Mucosa of stomach (tissue), 1 donor: Measurements from ENCODE around the gene FHDC1.

Source experiments
- H3K27me3 ChIP-seq: one replicate; pipeline ENCODE4 v1.7.0; 2013; ENCODE audit warnings: mild to moderate bottlenecking, low read length; ENCODE audit not compliant: control insufficient read depth, insufficient read depth
- H3K36me3 ChIP-seq: one replicate; pipeline ENCODE4 v1.7.0; 2013; ENCODE audit warnings: low read length; ENCODE audit not compliant: control insufficient read depth, insufficient read depth
- H3K4me1 ChIP-seq: one replicate; pipeline ENCODE4 v1.7.0; 2013; ENCODE audit warnings: mild to moderate bottlenecking, low read length; ENCODE audit not compliant: control insufficient read depth, insufficient read depth
- H3K4me3 ChIP-seq: one replicate; pipeline ENCODE4 v1.7.0; 2013; ENCODE audit warnings: low read length
- H3K9ac ChIP-seq: one replicate; pipeline ENCODE4 v1.7.0; 2013; ENCODE audit warnings: mild to moderate bottlenecking, low read length, moderate library complexity
- H3K9me3 ChIP-seq: one replicate; pipeline ENCODE4 v1.7.0; 2013; ENCODE audit warnings: mild to moderate bottlenecking, low read length, moderate library complexity; ENCODE audit not compliant: control insufficient read depth
- donor health status: Pancreatic carcinoma.

The FHDC1 gene

DNA sequence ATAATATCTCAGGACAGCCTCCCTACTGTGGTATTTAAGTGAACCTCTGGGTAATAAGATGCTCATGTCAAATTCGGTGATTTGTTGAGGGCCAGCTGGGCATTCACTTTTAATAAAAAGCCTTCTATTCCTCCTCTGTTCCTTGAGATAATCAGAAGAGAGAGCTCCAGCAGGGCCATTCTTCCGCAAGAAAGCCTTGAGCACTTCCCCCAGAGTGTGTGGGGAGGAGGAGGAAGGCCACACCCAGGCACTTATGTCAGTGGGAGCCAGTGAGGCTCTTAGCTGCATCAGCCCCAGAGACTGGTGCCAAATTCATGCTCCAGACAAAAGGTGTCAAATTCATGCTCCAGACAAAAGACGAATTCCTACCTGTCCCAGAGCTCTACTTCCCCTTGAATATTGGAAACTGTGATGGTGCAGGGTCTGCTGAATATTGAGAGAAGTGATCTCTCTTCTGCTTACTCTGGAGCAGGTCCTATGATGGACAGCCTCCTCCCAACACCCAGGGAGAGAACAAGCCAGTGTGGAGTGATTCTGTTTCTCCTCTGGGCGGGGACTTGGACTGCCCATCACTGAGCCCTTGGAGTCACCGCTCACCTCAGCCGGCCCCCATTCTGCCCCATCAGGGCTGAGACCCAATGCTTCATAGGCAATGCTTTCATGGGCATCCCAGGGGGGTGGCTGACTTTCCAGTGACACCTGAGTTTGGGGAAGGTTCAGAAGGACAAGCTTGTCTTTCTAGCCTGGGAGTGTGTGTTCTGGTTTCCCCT lies 68.1 kb downstream of the FHDC1 start:
- Histone ChIP-seq H3K4me3 (no peak overlapping the region), H3K36me3 (no peaks in the 10 kb centered on the region), H3K9me3 (no peaks in the 10 kb centered on the region), H3K4me1 (peaks cover 16% of the 10 kb centered on the region), H3K9ac (no peak overlapping the region), H3K27me3 (no peaks in the 10 kb centered on the region)

DNA sequence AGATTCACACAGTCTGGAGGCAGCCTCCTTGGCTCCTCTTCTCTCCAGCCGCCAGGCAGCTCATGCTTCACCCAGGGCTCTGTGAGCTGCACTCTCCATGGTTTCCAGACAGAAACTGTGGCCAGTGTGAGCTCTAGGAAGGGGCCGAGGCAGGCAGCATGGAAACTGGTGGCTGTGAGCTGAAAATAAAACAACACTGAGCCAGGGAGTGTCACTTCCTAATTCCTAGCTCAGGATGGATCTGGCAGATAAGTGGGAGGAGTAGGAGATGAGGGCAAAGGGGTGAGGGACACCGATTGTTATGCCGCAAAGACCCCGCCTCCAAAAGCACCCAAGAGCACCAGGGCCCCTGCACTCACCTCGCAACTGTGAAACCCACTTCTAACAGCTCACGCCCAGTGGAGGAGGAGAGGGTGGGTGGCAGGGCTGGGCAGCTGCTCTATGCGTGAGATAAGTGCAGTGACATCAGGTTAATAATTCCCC lies 69.8 kb downstream of the FHDC1 start:
- H3K36me3 ChIP-seq, result no peaks in the 10 kb centered on the region
- no peaks in the 10 kb centered on the region for H3K27me3 ChIP-seq
- no peak overlapping the region for H3K9ac ChIP-seq
- H3K9me3 ChIP-seq, result no peaks in the 10 kb centered on the region
- peaks cover 8% of the 10 kb centered on the region for H3K4me1 ChIP-seq
- no peak overlapping the region for H3K4me3 ChIP-seq

DNA sequence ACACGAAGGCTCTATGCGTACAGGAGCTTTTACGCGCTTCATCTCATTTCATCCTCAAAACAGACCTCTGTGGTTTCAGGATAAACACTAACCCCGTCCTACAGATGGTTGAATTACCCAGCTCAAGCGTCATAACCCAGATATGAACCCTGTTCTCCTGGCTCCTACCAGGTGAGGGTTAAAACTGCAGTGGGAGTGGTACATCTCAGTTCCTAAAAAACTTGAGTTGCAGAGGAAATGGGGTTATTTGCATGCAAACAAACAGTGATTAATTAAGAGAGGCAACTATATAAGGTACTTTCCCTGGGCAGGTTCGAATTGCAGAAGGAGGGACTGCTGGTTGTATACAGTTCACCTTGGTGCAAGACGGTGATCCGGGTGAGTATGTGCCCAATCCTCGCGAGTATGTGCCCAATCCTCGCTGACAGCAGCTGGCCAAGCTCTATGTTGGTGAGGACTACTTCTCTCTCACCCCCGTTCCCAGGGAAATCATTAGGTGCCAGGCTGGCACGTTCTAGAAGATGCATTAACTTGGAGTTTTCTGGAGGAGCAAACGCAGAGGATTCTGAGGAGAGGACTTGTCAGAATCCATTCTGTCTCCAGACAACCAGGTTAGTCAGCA lies 72.6 kb downstream of the FHDC1 start:
- H3K27me3 ChIP-seq, result no peaks in the 10 kb centered on the region
- H3K4me1 ChIP-seq, result peaks cover 8% of the 10 kb centered on the region
- no peaks in the 10 kb centered on the region for H3K36me3 ChIP-seq
- H3K9me3 ChIP-seq, result no peaks in the 10 kb centered on the region
- no peak overlapping the region for H3K4me3 ChIP-seq
- no peak overlapping the region for H3K9ac ChIP-seq

DNA sequence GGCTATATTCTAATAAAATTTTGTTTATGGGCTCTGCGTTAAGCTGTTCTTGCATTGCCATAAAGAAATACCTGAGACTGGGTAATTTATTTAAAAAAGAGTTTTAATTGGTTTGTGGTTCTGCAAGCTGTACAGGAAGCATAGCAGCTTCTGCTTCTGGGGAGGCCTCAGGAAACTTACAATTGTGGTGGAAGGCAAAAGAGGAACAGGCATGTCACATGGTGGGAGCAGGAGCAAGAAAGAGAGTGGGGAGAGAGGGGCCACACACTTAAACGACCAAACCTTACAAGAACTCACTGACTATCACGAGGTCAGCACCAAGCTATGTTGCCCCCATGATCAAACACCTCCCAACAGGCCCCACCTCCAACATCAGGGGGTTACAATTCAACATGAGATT lies 74.0 kb downstream of the FHDC1 start:
- no peak overlapping the region for H3K9ac ChIP-seq
- H3K36me3 ChIP-seq, result no peaks in the 10 kb centered on the region
- H3K27me3 ChIP-seq, result no peaks in the 10 kb centered on the region
- peaks cover 8% of the 10 kb centered on the region for H3K4me1 ChIP-seq
- no peak overlapping the region for H3K4me3 ChIP-seq
- H3K9me3 ChIP-seq, result no peaks in the 10 kb centered on the region

DNA sequence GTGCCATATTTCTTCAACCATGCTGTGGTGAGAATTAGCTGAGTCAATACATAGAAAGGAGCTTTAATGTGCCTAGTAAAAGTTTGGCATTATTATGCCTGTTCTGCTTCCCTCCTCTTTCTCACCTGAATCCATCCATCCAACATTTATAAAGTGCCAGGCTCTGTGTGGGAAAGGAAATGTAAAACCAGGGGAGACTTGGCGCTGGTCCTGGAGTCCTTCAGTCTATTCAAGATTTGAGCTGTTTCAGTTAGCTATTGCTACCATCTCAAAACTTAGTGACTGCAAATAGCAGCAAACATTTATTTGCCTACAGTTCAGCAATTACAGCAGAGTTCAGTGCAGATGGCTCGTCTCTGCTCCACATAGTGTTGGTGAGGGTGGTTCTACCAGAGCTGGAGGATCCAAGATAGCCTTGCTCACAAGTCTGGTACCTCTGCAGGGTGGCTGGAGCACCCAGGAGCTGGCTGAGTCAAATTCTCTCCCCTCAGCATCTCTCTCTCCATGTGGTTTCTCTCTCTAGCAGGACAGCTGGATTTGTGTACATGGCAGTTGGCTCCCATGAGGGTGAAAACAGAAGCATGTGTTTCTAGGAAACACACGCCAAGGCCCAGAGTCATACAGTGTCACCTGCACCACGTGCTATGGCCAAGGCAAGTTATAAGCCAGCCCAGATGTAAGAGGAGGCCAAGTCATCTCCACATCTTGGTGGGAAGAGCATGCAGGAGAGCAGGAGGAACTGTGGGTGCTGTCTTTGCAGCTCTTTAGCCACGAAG lies 77.3 kb downstream of the FHDC1 start:
- Histone ChIP-seq H3K9ac (no peak overlapping the region), H3K27me3 (no peaks in the 10 kb centered on the region), H3K4me1 (no peaks in the 10 kb centered on the region), H3K9me3 (no peaks in the 10 kb centered on the region), H3K4me3 (no peak overlapping the region), H3K36me3 (no peaks in the 10 kb centered on the region)

DNA sequence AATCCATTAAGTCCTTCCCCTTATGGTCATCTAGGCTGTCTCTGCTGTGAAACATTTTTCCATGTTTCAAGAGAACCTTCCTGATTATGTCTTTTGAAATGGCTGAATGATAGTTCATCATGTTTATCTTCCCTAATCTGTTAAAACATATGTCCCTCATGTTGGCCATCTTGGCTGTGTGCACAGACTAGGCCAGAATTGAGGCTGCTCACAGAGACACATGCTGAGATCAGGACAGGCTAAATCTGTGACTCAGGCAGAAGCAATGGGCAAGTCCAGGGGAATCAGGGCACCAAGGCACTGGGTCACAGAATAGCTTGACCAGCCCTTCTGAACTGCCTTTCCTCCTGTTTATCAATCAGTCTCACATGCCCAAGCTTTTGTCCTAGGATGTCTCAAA lies 78.3 kb downstream of the FHDC1 start:
- Histone ChIP-seq H3K36me3 (no peaks in the 10 kb centered on the region), H3K9me3 (no peaks in the 10 kb centered on the region)

DNA sequence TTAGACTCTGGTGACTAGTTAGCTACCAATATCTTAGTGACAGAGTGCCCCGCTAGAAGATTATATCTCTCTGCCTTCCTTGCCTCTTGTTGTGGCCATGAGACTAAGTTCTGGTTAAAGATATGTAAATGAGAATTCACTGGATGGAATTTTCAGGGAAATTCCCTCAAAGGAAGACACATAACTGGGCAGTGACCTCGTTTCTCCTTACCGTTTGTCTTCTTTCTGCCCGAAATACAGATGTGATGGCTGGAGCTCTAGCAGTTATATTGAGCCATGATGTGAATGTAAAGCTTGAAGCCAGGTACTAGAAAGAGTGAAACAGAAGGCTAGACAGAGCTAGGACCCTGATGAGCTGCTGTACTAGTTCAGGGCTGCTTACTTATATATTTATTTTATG lies 80.5 kb downstream of the FHDC1 start:
- no peaks in the 10 kb centered on the region for H3K4me1 ChIP-seq
- H3K27me3 ChIP-seq, result no peaks in the 10 kb centered on the region
- no peaks in the 10 kb centered on the region for H3K9me3 ChIP-seq
- H3K4me3 ChIP-seq, result no peak overlapping the region
- H3K9ac ChIP-seq, result no peak overlapping the region
- H3K36me3 ChIP-seq, result no peaks in the 10 kb centered on the region

More for the DNA sequence above, 78.3 kb downstream of the FHDC1 start:
- Histone ChIP-seq H3K4me1 (no peaks in the 10 kb centered on the region), H3K27me3 (no peaks in the 10 kb centered on the region), H3K9ac (no peak overlapping the region), H3K4me3 (no peak overlapping the region)

DNA sequence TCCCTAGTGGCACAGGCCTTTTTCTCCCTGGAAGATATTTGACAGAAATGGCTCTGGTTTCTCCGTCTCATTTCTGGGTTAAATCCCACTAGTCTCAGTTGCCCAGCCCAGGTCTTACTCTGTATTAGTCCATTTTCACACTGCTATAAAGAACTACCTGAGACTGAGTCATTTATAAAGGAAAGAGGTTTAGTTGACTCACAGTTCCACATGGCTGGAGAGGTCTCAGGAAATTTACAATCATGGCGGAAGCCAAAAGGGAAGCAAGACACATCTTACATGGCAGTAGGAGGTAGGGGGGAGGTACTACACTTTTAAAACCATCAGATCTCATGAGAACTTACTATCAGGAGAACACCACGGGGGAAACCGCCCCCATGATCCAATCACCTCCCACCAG lies 81.9 kb downstream of the FHDC1 start:
- no peak overlapping the region for H3K4me3 ChIP-seq
- no peak overlapping the region for H3K9ac ChIP-seq
- H3K36me3 ChIP-seq, result no peaks in the 10 kb centered on the region
- no peaks in the 10 kb centered on the region for H3K9me3 ChIP-seq
- no peaks in the 10 kb centered on the region for H3K27me3 ChIP-seq
- peaks cover 11% of the 10 kb centered on the region for H3K4me1 ChIP-seq

DNA sequence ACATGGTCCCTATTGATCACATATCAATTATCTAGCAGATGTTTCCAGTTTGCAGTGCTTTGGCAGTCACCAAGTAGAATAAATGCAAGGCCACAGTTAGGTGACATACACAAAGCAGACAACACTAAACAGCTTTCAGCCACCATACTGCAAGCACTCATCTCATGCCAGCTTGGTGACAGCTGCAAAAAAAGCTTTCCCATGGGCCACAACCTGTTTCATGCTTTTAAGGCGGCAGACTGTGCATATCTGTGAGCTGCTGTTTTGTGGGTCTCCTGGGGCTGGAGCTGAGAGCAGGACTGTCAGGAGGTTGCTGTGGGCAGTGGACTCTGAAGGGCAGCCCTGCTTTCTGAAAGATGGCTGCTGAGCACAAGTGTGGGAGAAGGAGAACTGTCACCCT lies 82.6 kb downstream of the FHDC1 start:
- Histone ChIP-seq H3K36me3 (no peaks in the 10 kb centered on the region), H3K9me3 (no peaks in the 10 kb centered on the region), H3K4me1 (peaks cover 14% of the 10 kb centered on the region), H3K27me3 (no peaks in the 10 kb centered on the region), H3K9ac (no peak overlapping the region), H3K4me3 (no peak overlapping the region)

DNA sequence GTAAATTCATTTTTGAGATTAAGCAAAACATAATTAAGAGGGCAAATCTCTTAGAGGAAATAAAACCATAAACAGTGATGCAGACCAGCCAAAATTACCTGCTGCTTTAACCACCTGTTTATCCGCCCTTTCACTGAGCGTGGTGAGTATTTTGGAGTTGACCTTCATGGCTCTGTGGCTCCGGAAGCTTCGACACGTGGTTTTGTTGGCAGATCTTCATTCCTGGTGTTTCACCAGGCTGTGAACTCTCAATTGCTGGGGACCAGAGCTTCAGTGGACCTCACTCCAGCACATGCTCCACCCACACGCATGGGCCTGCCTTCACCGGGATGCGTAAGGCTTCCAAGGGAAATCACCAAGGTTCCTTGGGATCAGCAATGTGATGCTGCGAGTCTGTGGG lies 83.8 kb downstream of the FHDC1 start:
- Histone ChIP-seq H3K9ac (no peak overlapping the region), H3K4me1 (peaks cover 19% of the 10 kb centered on the region), H3K36me3 (no peaks in the 10 kb centered on the region), H3K27me3 (no peaks in the 10 kb centered on the region), H3K9me3 (no peaks in the 10 kb centered on the region), H3K4me3 (no peak overlapping the region)

DNA sequence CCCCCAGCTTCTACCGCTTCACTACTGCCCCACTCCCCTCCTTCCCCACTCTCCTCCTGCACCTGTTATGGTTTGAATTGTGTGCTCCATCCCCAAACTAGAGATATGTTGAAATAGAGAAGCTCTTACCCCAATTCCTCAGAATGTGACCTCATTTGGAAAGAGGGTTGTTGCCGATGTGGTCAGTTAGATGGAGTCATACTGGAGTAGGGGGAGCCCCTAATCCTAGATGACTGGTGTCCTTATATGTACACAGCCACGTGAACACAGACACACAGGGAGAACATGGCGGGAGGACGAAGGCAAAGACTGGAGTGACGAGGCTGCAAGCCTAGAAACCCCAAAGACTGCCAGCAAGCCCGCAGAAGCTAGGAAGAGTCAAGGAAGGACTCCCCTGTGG lies 84.3 kb downstream of the FHDC1 start:
- no peak overlapping the region for H3K9ac ChIP-seq
- H3K27me3 ChIP-seq, result no peaks in the 10 kb centered on the region
- peaks cover 24% of the 10 kb centered on the region for H3K4me1 ChIP-seq
- H3K9me3 ChIP-seq, result no peaks in the 10 kb centered on the region
- no peak overlapping the region for H3K4me3 ChIP-seq
- no peaks in the 10 kb centered on the region for H3K36me3 ChIP-seq

DNA sequence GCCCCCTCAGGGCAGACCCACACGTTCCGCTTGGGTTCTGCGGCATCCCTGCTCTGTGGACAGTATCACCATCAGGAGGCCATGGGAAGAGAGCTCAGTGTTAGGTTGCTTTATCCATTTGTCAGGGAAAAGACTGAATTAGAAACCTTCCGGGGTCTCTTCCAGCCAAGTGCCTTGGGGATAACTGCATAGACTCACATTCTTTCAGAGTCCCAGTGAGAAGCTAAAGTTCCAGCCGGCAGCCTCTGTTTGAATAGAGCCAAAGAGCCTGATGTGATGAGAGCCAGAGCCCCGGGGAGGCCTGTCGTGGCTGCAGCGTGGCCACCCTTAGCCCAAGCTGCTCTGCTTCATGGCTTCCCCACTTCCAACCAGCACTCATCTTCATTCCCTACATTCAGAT lies 85.2 kb downstream of the FHDC1 start:
- peaks cover 28% of the 10 kb centered on the region for H3K4me1 ChIP-seq
- H3K36me3 ChIP-seq, result no peaks in the 10 kb centered on the region
- no peaks in the 10 kb centered on the region for H3K9me3 ChIP-seq
- H3K27me3 ChIP-seq, result no peaks in the 10 kb centered on the region
- no peak overlapping the region for H3K4me3 ChIP-seq
- no peak overlapping the region for H3K9ac ChIP-seq
